ENCODE data around the gene PTPN14.

GRCh38 chr1:214446772-214447556 is 104.4 kb downstream of the PTPN14 start:
- no peak for TF ChIP-seq CTCF (IDR thresholded peaks at IDR 0.05)
- no peak for TF ChIP-seq EP300 (IDR thresholded peaks at IDR 0.05; ENCODE audit: low read depth)
- no peak for TF ChIP-seq POLR2A (IDR thresholded peaks at IDR 0.05)

Data from transverse colon (tissue), 3 donors.